OCI-LY7 (cell line): ENCODE results near the gene PAM16. TPM values are rescaled to one million over a fixed set of nuclear protein-coding genes. Genes with fewer than 3 reads are reported as not detected.

Experiments
- BruUV-seq: library from RNA; stranded (reverse); fragments of 400-500 nt; replicated peaks from 2 replicates; lab custom pipeline; 2021; lab: Mats Ljungman, UMichigan
- CTCF ChIA-PET: fragments of 300-600 bp; sonication (Branson Sonifier 250); formaldehyde crosslinking; loops from one replicate; lab custom pipeline; 2022; ENCODE audit warnings: antibody characterized with exemption; ENCODE audit not compliant: unreplicated experiment; lab: Charles Lee
- POLR2A ChIA-PET: fragments of 300-600 bp; sonication (Branson Sonifier 250); formaldehyde crosslinking; loops from one replicate; lab custom pipeline; 2022; ENCODE audit warnings: antibody characterized with exemption; lab: Charles Lee
- DNase-seq: peaks from one replicate; pipeline ENCODE4 v3.0.0-alpha.2; 2015; ENCODE audit warnings: low spot score
- H2AFZ ChIP-seq: fragments of 200-600 bp; sonication (generic), shearing (Covaris generic); 2 replicates; pipeline ENCODE4 v1.6.1; 2014; ENCODE audit warnings: mild to moderate bottlenecking, antibody characterized with exemption, low read length, moderate library complexity
- H3K27ac ChIP-seq: fragments of 200-600 bp; sonication (generic); 2 replicates; pipeline ENCODE4 v1.5.1; 2014; ENCODE audit warnings: mixed run types, low read depth, mild to moderate bottlenecking, moderate library complexity, low read length, inconsistent platforms; ENCODE audit not compliant: poor library complexity, severe bottlenecking
- H3K36me3 ChIP-seq: fragments of 200-600 bp; sonication (generic); 2 replicates; pipeline ENCODE4 v1.6.1; 2014; ENCODE audit warnings: mild to moderate bottlenecking, antibody characterized with exemption, low read length, moderate library complexity, mixed read lengths; ENCODE audit not compliant: insufficient read depth
- H3K4me1 ChIP-seq: fragments of 200-600 bp; sonication (generic); 2 replicates; pipeline ENCODE4 v1.5.1; 2014; ENCODE audit warnings: mild to moderate bottlenecking, low read length; ENCODE audit not compliant: insufficient read depth, poor library complexity, severe bottlenecking
- H3K4me2 ChIP-seq: fragments of 200-600 bp; sonication (generic); 2 replicates; pipeline ENCODE4 v1.6.1; 2014; ENCODE audit warnings: mild to moderate bottlenecking, low read length
- H3K4me3 ChIP-seq: fragments of 200-600 bp; sonication (generic); 2 replicates; pipeline ENCODE4 v1.5.1; 2014; ENCODE audit warnings: mild to moderate bottlenecking, low read depth, low read length; ENCODE audit not compliant: poor library complexity, severe bottlenecking
- H3K79me2 ChIP-seq: fragments of 200-600 bp; sonication (generic); 2 replicates; pipeline ENCODE4 v1.6.1; 2016; ENCODE audit warnings: low read depth, mild to moderate bottlenecking, low read length, moderate library complexity, mixed read lengths; ENCODE audit not compliant: insufficient read depth
- H3K9me2 ChIP-seq: fragments of 200-600 bp; sonication (generic); 2 replicates; pipeline ENCODE4 v1.6.1; 2016; ENCODE audit warnings: mild to moderate bottlenecking, low read length, mixed read lengths; ENCODE audit not compliant: insufficient read depth
- H3K9me3 ChIP-seq: fragments of 200-600 bp; sonication (generic); 2 replicates; pipeline ENCODE4 v1.6.1; 2014; ENCODE audit warnings: mild to moderate bottlenecking, mixed run types, low read length, mixed read lengths
- H4K20me1 ChIP-seq: fragments of 200-600 bp; sonication (generic); 2 replicates; pipeline ENCODE4 v1.6.1; 2014; ENCODE audit warnings: mild to moderate bottlenecking, antibody characterized with exemption, low read length, moderate library complexity, mixed read lengths; ENCODE audit not compliant: insufficient read depth
- CTCF ChIP-seq: fragments of 200-600 bp; sonication (generic); conservative IDR thresholded peaks from 2 replicates; pipeline ENCODE4 v1.5.1; 2014; ENCODE audit warnings: mild to moderate bottlenecking, antibody characterized with exemption, low read length, moderate library complexity, mixed read lengths
- EZH2phosphoT487 ChIP-seq: fragments of 200-600 bp; sonication (generic); IDR thresholded peaks from 2 replicates; pipeline ENCODE4 v1.6.1; 2018; ENCODE audit warnings: low read depth, borderline replicate concordance, mild to moderate bottlenecking, mixed run types, antibody characterized with exemption, low read length, moderate library complexity, mixed read lengths
- intact Hi-C: fragments of 100-400 bp; cut with micrococcal nuclease; formaldehyde crosslinking; loops from one replicate; pipeline ENCODE4 v1.10.0; 2022; ENCODE audit not compliant: unreplicated experiment
- total RNA-seq, 2 experiments: library from RNA; depleted of rRNA in 1 of 2; stranded (reverse); fragments of >200 nt in 1 of 2; shearing (Covaris generic) in 1 of 2; gene quantifications; 2 replicates each; pipeline ENCODE4 v1.2.3, GENCODE V29; 2014 to 2022

The PAM16 gene
- total RNA-seq, 2 experiments from 2014 or later, result 80.6 to 82.4 TPM

GRCh38 chr16:4321286-4322120 lies 29.6 kb downstream of the PAM16 start:
- Histone ChIP-seq H3K4me1 (peaks cover 5% of the 10 kb centered on the region), H3K9me3 (no peaks in the 10 kb centered on the region), H3K36me3 (no peaks in the 10 kb centered on the region), H3K9me2 (no peaks in the 10 kb centered on the region), H2AFZ (no peak overlapping the region), H3K4me2 (no peak overlapping the region), H3K79me2 (no peaks in the 10 kb centered on the region), H3K4me3 (no peak overlapping the region), H3K27ac (no peak overlapping the region), H4K20me1 (no peaks in the 10 kb centered on the region)
- no TSS peak for BruUV-seq
- intact Hi-C loops, result no loop called here
- TF ChIP-seq CTCF (no peak), EZH2phosphoT487 (no peak)
- POLR2A ChIA-PET, result no interaction called here
- no peak for DNase-seq
- CTCF ChIA-PET, result interaction anchor here (0.7 kb wide), 1 partner anchor 150 kb away, joined by 4 read pairs; no protein-coding TSS in a partner anchor

- no peak overlapping the region for H2AFZ ChIP-seq
- no peak overlapping the region for H3K4me3 ChIP-seq
- no peaks in the 10 kb centered on the region for H3K79me2 ChIP-seq
- TF ChIP-seq CTCF (no peak), EZH2phosphoT487 (no peak)
- BruUV-seq, result no TSS peak
- intact Hi-C loops, result no loop called here
- H3K27ac ChIP-seq, result no peak overlapping the region
- no peak overlapping the region for H3K4me2 ChIP-seq
- POLR2A ChIA-PET, result no interaction called here
- CTCF ChIA-PET, result no interaction called here
- H3K9me2 ChIP-seq, result no peaks in the 10 kb centered on the region
- no peaks in the 10 kb centered on the region for H3K36me3 ChIP-seq
- DNase-seq, result no peak
- no peaks in the 10 kb centered on the region for H3K9me3 ChIP-seq
- no peaks in the 10 kb centered on the region for H4K20me1 ChIP-seq
- peaks cover 5% of the 10 kb centered on the region for H3K4me1 ChIP-seq
These were observed 30.5 kb downstream of the PAM16 start for GRCh38 chr16:4320571-4321137.
